ENCODE measurements around the gene SMYD3. TPM values are rescaled to one million over a fixed set of nuclear protein-coding genes. Genes with fewer than 3 reads are reported as not detected.
A peak's percentile ranks its signal among the peaks of the same experiment; 100 is the strongest.

SMYD3 gene
- total and polyA plus RNA-seq, 2 of the 4 experiments (the other 2 are of a cell fraction): 26.5 to 37.6 TPM

- no peak overlapping the region for H2AFZ ChIP-seq (replicated peaks; ENCODE audit: low read length, poor library complexity)
- POLR2A ChIA-PET (ENCODE audit: unreplicated experiment): no interaction called here
- peak; percentile 60 for DNase-seq
Observed at GRCh38 chr1:246280551-246280950, 226.5 kb downstream of the SMYD3 start.

More at GRCh38 chr1:246280551-246280950, 226.5 kb downstream of the SMYD3 start:
- Histone ChIP-seq H3K79me1 (ENCODE audit: low read depth in 1 of 2, low read length in 2 of 2) (peaks cover 0 to 4% of the 10 kb centered on the region in 2 experiments; a peak in 1 of 4 replicates), H3K18ac (ENCODE audit: low read depth, low read length) (no peak overlapping the region), H2BK20ac (ENCODE audit: low read depth, low read length) (no peak overlapping the region), H3K27ac (ENCODE audit: insufficient read depth, low read length) (no peak overlapping the region), H2AK9ac (replicated peaks; ENCODE audit: low read depth, low read length, poor library complexity) (no peak overlapping the region), H2AK5ac (ENCODE audit: low read depth, low read length) (no peak overlapping the region), H4K8ac (ENCODE audit: low read depth in 2 of 2, low read length in 2 of 2) (no peak overlapping the region), H3K9ac (ENCODE audit: low read depth, low read length) (no peak overlapping the region), H3K4me2 (ENCODE audit: low read depth, low read length) (no peak overlapping the region), H4K20me1 (ENCODE audit: insufficient read depth, low read length) (no peaks in the 10 kb centered on the region), H3K23ac (ENCODE audit: low read depth, low read length) (no peak overlapping the region), H3K9me3 (ENCODE audit: control insufficient read depth, insufficient read depth, low read length) (no peaks in the 10 kb centered on the region), H3K14ac (replicated peaks; ENCODE audit: low read depth, low read length) (no peak overlapping the region), H3K4me3 (ENCODE audit: insufficient read depth, low read depth, low read length) (no peak overlapping the region), H2BK120ac (ENCODE audit: low read depth, low read length) (no peak overlapping the region), H3K4me1 (ENCODE audit: control insufficient read depth, insufficient read depth, low read length) (peaks cover 3% of the 10 kb centered on the region; the same call in 1 of the 2 replicates), H3K4ac (ENCODE audit: low read depth, low read length) (no peak overlapping the region), H2BK15ac (ENCODE audit: low read depth, low read length) (no peak overlapping the region), H3K27me3 (ENCODE audit: control insufficient read depth, insufficient read depth, low read length) (no peaks in the 10 kb centered on the region), H3K9me1 (ENCODE audit: insufficient read depth, low read length) (no peaks in the 10 kb centered on the region), H4K5ac (ENCODE audit: low read depth, low read length) (no peak overlapping the region), H3K36me3 (ENCODE audit: control insufficient read depth, insufficient read depth, low read length) (no peaks in the 10 kb centered on the region), H2BK5ac (ENCODE audit: low read depth, low read length, poor library complexity, severe bottlenecking) (no peak overlapping the region), H4K91ac (ENCODE audit: insufficient read depth, low read depth, low read length) (no peak overlapping the region), H3K56ac (ENCODE audit: extremely low read depth, insufficient read depth, low read length) (no peak overlapping the region)
- CTCF ChIA-PET: interaction anchor here (0.6 to 1.7 kb wide), 7 partner anchors 9 to 1127 kb away, joined by 3 to 6 read pairs (median 3); no protein-coding TSS in a partner anchor
- WGBS, 2 experiments (ENCODE audit: extremely low coverage in 2 of 2, insufficient read length in 1 of 2): 60% methylated on average over 1 of the region's 3 CpGs; no CpG with 5 or more reads in 1 of the 2 experiments
- in situ Hi-C loops (cut with MboI; ENCODE audit: low sequenced_read_pairs) (loop anchor here (10.0 kb wide), 1 partner anchor 1126 kb away; the partner anchor contains the start of gene KIF26B), dilution Hi-C loops (cut with HindIII; ENCODE audit: low sequenced_read_pairs, unreplicated experiment) (no loop called here), intact Hi-C loops (cut with micrococcal nuclease) (loop anchor here (1.0 to 5.0 kb wide), 3 partner anchors 167 to 1127 kb away; no protein-coding TSS in a partner anchor)
- BruUV-seq (replicated peaks): no TSS peak
- no peak for TF ChIP-seq MXI1 (IDR thresholded peaks at IDR 0.05; ENCODE audit: borderline replicate concordance, low read depth, low read length)
- no peak for TF ChIP-seq MAFK (IDR thresholded peaks at IDR 0.05; ENCODE audit: low read depth, low read length)
- peak; percentile 47 for TF ChIP-seq SMC3 (IDR thresholded peaks at IDR 0.05; ENCODE audit: low read depth, low read length)
- no peak for TF ChIP-seq CEBPB (IDR thresholded peaks at IDR 0.05; ENCODE audit: low read depth, low read length)
- no peak for TF ChIP-seq POLR2A (IDR thresholded peaks at IDR 0.05; ENCODE audit: low read depth, low read length)
- no peak for TF ChIP-seq USF2 (IDR thresholded peaks at IDR 0.05; ENCODE audit: low read depth, low read length)
- TF ChIP-seq RCOR1 (IDR thresholded peaks at IDR 0.05; ENCODE audit: insufficient replicate concordance, low read length): no peak
- TF ChIP-seq FOS (IDR thresholded peaks at IDR 0.05; ENCODE audit: low read depth, low read length): no peak
- TF ChIP-seq ELK1 (IDR thresholded peaks at IDR 0.05; ENCODE audit: borderline replicate concordance, low read depth, low read length): no peak
- no peak for TF ChIP-seq BHLHE40 (IDR thresholded peaks at IDR 0.05; ENCODE audit: low read depth, low read length)
- peak; percentile 56 for TF ChIP-seq CTCF (conservative IDR thresholded peaks at IDR 0.05; ENCODE audit: low read depth, low read length)
- peak; percentile 58 for TF ChIP-seq RAD21 (IDR thresholded peaks at IDR 0.05; ENCODE audit: low read length)
- no peak for TF ChIP-seq MAZ (IDR thresholded peaks at IDR 0.05; ENCODE audit: borderline replicate concordance, low read depth, low read length)
- TF ChIP-seq NFE2L2 (IDR thresholded peaks at IDR 0.05; ENCODE audit: low read depth, low read length): no peak
- TF ChIP-seq CHD1 (IDR thresholded peaks at IDR 0.05; ENCODE audit: low read depth, low read length): no peak
- no peak for TF ChIP-seq RFX5 (IDR thresholded peaks at IDR 0.05; ENCODE audit: low read depth, low read length)
- ATAC-seq (ENCODE audit: low read depth): peak; percentile 66; the same call in 1 of the 2 replicates
